Measurements from ENCODE around the gene PIWIL4.

GRCh38 chr11:94639901-94640721 lies 72.9 kb downstream of the PIWIL4 start:
- TF ChIP-seq, protein P1, sequence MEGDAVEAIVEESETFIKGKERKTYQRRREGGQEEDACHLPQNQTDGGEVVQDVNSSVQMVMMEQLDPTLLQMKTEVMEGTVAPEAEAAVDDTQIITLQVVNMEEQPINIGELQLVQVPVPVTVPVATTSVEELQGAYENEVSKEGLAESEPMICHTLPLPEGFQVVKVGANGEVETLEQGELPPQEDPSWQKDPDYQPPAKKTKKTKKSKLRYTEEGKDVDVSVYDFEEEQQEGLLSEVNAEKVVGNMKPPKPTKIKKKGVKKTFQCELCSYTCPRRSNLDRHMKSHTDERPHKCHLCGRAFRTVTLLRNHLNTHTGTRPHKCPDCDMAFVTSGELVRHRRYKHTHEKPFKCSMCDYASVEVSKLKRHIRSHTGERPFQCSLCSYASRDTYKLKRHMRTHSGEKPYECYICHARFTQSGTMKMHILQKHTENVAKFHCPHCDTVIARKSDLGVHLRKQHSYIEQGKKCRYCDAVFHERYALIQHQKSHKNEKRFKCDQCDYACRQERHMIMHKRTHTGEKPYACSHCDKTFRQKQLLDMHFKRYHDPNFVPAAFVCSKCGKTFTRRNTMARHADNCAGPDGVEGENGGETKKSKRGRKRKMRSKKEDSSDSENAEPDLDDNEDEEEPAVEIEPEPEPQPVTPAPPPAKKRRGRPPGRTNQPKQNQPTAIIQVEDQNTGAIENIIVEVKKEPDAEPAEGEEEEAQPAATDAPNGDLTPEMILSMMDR (IDR thresholded peaks at IDR 0.05) = no peak
- TF ChIP-seq POLR2A (IDR thresholded peaks at IDR 0.05) = no peak
